ENCODE data around the gene LDLRAD4.

The LDLRAD4 gene

DNA sequence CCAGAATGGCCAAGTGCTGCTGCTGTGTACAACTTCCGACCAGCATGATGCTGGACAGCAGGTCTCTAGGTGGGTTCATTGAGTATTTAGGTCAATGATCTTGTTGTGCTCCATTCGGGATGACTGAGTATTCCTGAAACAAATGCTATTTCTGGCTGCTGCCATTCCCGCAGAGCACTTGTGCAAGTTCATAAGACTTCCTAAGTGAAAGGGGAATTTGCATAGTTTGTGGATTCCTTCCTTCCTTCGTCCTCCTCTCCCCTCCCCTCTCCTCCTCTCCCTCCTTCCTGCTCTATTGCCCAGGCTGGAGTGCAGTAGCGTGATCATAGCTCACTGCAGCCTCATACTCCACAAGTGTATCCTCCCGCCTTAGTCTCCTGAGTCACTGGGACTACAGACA lies 40.4 kb downstream of the LDLRAD4 start:
- TF ChIP-seq, protein P1, sequence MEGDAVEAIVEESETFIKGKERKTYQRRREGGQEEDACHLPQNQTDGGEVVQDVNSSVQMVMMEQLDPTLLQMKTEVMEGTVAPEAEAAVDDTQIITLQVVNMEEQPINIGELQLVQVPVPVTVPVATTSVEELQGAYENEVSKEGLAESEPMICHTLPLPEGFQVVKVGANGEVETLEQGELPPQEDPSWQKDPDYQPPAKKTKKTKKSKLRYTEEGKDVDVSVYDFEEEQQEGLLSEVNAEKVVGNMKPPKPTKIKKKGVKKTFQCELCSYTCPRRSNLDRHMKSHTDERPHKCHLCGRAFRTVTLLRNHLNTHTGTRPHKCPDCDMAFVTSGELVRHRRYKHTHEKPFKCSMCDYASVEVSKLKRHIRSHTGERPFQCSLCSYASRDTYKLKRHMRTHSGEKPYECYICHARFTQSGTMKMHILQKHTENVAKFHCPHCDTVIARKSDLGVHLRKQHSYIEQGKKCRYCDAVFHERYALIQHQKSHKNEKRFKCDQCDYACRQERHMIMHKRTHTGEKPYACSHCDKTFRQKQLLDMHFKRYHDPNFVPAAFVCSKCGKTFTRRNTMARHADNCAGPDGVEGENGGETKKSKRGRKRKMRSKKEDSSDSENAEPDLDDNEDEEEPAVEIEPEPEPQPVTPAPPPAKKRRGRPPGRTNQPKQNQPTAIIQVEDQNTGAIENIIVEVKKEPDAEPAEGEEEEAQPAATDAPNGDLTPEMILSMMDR (conservative IDR thresholded peaks at IDR 0.05; ENCODE audit: low read depth, low read length) = no peak
- Histone ChIP-seq H2AFZ (ENCODE audit: low read depth) (no peak overlapping the region), H3K9ac (no peak overlapping the region), H3K79me2 (ENCODE audit: insufficient read depth, low read depth) (no peaks in the 10 kb centered on the region), H3K4me3 (IDR thresholded peaks at IDR 0.05; ENCODE audit: insufficient read depth, low read depth, low read length) (no peak overlapping the region), H4K20me1 (ENCODE audit: insufficient read depth) (no peaks in the 10 kb centered on the region), H3K4me2 (no peak overlapping the region), H3K4me1 (ENCODE audit: low read depth, poor library complexity, severe bottlenecking) (no peaks in the 10 kb centered on the region), H3K27me3 (ENCODE audit: insufficient read depth, low read depth) (no peaks in the 10 kb centered on the region), H3K27ac (no peak overlapping the region), H3K36me3 (ENCODE audit: insufficient read depth) (no peaks in the 10 kb centered on the region)

DNA sequence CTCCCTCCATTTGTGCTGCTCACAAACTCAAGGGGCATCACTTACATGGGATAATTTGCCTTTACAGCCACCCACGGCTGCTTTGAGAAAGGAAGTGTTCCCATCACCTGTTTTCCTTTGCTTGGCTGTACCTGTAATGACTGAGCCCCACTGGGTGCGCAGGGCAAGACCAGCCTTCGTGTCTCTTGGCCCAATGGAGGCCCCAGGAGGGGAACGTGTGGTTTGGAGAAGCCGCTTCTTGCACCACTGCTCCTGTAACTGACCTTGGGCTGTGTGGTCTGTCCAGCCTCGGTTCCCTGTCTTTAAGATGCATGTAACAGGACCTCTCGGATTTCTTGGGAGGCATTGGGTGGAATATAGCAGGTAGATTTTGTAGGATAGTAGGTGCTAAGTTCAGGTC lies 41.1 kb downstream of the LDLRAD4 start:
- no peak overlapping the region for H3K27ac ChIP-seq
- H3K4me2 ChIP-seq = no peak overlapping the region
- no peak overlapping the region for H2AFZ ChIP-seq (ENCODE audit: low read depth)
- no peaks in the 10 kb centered on the region for H3K4me1 ChIP-seq (ENCODE audit: low read depth, poor library complexity, severe bottlenecking)
- H4K20me1 ChIP-seq (ENCODE audit: insufficient read depth) = no peaks in the 10 kb centered on the region
- H3K4me3 ChIP-seq (IDR thresholded peaks at IDR 0.05; ENCODE audit: insufficient read depth, low read depth, low read length) = no peak overlapping the region
- TF ChIP-seq, protein P1 (conservative IDR thresholded peaks at IDR 0.05; ENCODE audit: low read depth, low read length) = no peak
- no peaks in the 10 kb centered on the region for H3K79me2 ChIP-seq (ENCODE audit: insufficient read depth, low read depth)
- H3K27me3 ChIP-seq (ENCODE audit: insufficient read depth, low read depth) = no peaks in the 10 kb centered on the region
- no peak overlapping the region for H3K9ac ChIP-seq
- no peaks in the 10 kb centered on the region for H3K36me3 ChIP-seq (ENCODE audit: insufficient read depth)

DNA sequence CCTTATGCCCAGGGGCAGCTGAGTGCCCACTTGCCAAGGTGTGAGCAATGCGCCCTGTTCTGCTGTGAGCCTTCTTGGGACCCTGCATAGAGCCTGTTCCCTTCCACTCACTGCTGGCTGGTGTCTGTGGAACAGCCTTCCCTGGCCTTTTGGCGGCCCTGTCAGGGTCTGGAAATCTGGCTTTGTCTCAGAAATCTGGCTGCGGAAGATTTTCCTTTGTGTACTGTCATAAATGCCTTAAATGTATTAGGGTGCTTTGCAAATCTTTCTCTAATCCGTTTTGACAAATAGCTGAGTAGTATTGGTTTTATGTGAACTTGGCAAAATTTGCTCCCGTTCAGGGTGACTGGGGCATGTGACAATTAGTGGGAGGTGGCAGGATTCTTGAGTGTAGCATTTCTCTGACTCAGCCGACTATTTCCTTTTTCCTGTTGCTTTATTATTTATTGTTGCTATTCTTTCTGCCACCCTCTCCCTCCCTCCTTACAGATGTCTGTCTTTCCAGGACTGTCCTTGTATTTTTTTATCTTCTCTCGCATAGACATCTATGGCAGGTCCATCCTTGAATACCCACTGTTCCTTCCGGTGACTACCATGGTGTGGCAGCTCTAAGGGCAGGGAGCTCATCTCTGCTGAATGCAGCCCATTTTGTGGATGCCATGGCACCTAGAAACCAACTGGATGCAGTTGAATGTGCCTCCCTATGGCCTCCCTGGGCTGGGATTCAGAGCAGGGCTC lies 41.8 kb downstream of the LDLRAD4 start:
- no peak overlapping the region for H3K4me2 ChIP-seq

DNA sequence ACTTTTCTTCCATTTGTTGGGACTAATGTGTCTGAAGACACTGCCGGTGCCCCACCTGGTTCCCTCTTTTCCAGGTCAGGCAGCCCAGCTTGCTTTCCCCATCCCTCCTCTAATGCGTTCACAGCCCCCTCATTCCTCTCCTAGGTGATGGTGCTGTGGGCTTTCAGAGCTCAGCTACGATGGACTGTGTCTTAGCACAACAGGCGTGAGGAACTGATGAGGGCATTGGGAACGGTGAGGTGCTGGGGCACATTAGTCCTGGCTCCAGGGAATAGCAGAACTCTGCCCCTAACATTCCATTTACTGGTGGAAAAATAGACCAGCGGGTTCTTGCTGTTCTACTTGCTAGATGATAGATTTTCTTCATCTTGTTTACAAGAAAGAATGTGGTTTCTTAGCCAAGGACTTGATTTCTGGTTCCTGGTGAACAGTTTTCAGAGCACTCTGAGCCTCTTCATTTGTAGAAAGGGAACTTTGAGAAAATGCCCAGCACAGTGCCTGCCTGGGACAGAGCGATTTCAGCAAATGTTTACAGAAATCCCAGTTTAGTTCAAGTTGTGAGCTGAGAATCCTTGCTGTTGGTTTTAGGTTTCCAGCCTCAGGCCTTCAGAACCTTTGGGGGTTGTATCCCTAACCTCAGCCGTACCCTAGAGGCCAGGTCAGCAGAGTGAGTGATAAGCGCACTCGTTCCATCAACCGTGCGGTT lies 42.5 kb downstream of the LDLRAD4 start:
- H3K27ac ChIP-seq = no peak overlapping the region
- TF ChIP-seq, protein P1 (conservative IDR thresholded peaks at IDR 0.05; ENCODE audit: low read depth, low read length) = no peak
- no peak overlapping the region for H2AFZ ChIP-seq (ENCODE audit: low read depth)
- no peaks in the 10 kb centered on the region for H3K27me3 ChIP-seq (ENCODE audit: insufficient read depth, low read depth)
- no peaks in the 10 kb centered on the region for H3K4me1 ChIP-seq (ENCODE audit: low read depth, poor library complexity, severe bottlenecking)
- no peaks in the 10 kb centered on the region for H3K79me2 ChIP-seq (ENCODE audit: insufficient read depth, low read depth)
- H3K36me3 ChIP-seq (ENCODE audit: insufficient read depth) = no peaks in the 10 kb centered on the region
- no peak overlapping the region for H3K9ac ChIP-seq
- no peaks in the 10 kb centered on the region for H4K20me1 ChIP-seq (ENCODE audit: insufficient read depth)
- no peak overlapping the region for H3K4me3 ChIP-seq (IDR thresholded peaks at IDR 0.05; ENCODE audit: insufficient read depth, low read depth, low read length)
- no peak overlapping the region for H3K4me2 ChIP-seq

More for the DNA sequence above, 41.8 kb downstream of the LDLRAD4 start:
- no peaks in the 10 kb centered on the region for H3K27me3 ChIP-seq (ENCODE audit: insufficient read depth, low read depth)
- TF ChIP-seq, protein P1 (conservative IDR thresholded peaks at IDR 0.05; ENCODE audit: low read depth, low read length) = no peak
- H3K4me3 ChIP-seq (IDR thresholded peaks at IDR 0.05; ENCODE audit: insufficient read depth, low read depth, low read length) = no peak overlapping the region
- H3K79me2 ChIP-seq (ENCODE audit: insufficient read depth, low read depth) = no peaks in the 10 kb centered on the region
- H2AFZ ChIP-seq (ENCODE audit: low read depth) = no peak overlapping the region
- no peak overlapping the region for H3K9ac ChIP-seq
- no peaks in the 10 kb centered on the region for H4K20me1 ChIP-seq (ENCODE audit: insufficient read depth)
- no peaks in the 10 kb centered on the region for H3K36me3 ChIP-seq (ENCODE audit: insufficient read depth)
- H3K27ac ChIP-seq = no peak overlapping the region
- H3K4me1 ChIP-seq (ENCODE audit: low read depth, poor library complexity, severe bottlenecking) = no peaks in the 10 kb centered on the region
